ENCODE results near the gene DLG1.

GRCh38 chr3:197202694-197203093 lies 95.7 kb downstream of the DLG1 start:
- TF ChIP-seq CTCF (IDR thresholded peaks at IDR 0.05) (no peak), EP300 (IDR thresholded peaks at IDR 0.05) (no peak)
